HG02798 (cell line): ENCODE data around the gene IL18BP.

ENCODE experiments used
- ATAC-seq: cut with Tn5 transposase; IDR thresholded peaks from one replicate; pipeline ENCODE4 v1.9.1; 2021; ENCODE audit warnings: mild to moderate bottlenecking; ENCODE audit not compliant: unreplicated experiment, poor library complexity

IL18BP gene

DNA sequence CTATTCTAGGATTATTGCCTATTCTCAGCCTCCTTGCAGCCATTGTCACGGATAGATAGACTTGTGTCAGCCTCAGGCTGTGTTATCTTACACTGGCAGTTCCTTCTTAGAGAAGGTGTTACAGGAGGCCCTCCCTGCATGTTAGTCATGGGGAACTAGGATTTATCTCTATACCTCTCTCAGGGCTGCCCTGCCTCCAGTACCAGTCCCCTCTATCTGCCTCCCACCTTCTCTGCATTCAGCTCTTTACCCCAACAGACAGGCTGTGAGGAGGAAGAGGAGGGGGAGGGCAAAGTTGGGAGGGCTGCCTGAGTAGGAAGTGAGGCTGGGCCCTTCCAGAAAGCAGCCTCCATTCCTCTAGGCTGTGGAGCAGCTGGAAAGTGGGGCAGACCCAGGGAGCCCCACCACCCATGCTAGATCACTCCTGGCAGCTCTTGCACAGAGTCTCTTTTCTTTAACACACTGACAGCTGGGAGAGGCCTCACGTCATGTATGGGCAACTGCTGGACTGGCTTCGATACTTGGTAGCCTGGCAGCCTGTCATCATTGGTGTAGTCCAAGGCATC is 2.9 kb upstream of the IL18BP start:
- ATAC-seq = no peak

DNA sequence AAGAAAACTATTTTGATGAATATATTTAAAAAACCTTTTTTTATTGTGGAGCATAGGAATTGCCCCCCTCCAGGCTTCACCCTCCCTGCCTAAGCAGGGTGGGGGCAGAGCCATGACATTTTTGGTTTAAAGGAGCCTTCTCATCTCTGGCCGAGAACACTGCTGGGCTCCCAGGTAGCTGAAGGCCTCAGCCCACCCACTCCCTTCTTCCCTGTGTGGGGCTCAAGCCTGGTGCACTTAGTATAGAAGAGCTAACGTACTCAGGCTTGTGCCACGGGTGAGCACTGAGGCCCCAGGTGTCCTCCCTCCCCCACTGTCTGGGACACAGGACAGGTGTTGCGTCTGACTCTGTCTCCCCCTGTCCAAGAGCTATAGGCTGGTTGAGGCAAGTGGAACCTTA is 2.2 kb upstream of the IL18BP start:
- ATAC-seq = no peak

DNA sequence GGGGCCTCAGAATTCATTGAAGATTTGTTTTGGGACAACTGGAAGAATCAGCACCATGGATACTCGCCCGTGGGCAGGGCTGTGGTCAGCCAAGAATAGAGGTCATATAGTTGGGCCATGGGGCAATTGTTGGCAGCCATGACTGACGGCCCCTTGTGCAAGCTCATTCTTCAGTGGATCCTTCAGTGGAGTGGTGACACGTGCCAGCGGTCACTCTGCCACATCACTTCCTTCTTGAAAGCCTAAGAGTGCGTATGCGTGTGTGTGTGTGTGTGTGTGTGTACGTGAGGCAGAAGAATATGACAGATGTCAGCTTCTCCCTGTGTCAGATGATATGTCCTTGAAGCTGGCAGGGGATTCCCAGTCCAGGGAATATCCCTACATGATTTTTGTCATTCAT is 1.8 kb upstream of the IL18BP start:
- no peak for ATAC-seq

DNA sequence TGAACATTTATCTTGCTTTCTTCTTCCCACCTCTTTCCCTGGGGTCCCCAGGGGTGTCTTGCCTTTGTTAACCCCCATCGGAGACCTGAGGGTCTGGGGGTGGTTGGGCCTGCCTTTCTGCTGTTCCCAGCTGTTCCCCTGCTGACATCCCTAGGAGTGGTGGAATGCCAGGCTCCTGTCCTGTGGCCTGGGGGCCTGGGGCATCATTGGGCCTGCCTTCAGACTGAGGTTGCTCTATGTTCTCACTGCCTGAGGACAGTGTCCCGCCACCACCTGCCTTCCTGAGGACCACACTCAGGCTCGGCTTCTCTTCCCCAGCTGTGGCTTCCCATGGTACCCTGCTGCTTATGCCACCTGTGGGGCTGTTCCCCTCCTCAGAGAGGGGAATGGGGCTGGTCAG is 1.1 kb upstream of the IL18BP start:
- ATAC-seq = no peak

- no peak for ATAC-seq
These were observed 648 bp upstream of the IL18BP start for GRCh38 chr11:71998061-71998460.

DNA sequence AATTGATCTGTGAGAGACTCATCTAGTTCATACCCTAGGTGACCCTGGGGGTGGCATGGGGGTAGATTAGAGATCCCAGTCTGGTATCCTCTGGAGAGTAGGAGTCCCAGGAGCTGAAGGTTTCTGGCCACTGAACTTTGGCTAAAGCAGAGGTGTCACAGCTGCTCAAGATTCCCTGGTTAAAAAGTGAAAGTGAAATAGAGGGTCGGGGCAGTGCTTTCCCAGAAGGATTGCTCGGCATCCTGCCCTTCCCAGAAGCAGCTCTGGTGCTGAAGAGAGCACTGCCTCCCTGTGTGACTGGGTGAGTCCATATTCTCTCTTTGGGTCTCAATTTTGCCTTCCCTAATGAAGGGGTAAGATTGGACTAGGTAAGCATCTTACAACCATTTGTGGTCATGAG is 653 bp downstream of the IL18BP start:
- no peak for ATAC-seq

- no peak for ATAC-seq
These were observed 1.1 kb downstream of the IL18BP start for GRCh38 chr11:71999798-72000197.

DNA sequence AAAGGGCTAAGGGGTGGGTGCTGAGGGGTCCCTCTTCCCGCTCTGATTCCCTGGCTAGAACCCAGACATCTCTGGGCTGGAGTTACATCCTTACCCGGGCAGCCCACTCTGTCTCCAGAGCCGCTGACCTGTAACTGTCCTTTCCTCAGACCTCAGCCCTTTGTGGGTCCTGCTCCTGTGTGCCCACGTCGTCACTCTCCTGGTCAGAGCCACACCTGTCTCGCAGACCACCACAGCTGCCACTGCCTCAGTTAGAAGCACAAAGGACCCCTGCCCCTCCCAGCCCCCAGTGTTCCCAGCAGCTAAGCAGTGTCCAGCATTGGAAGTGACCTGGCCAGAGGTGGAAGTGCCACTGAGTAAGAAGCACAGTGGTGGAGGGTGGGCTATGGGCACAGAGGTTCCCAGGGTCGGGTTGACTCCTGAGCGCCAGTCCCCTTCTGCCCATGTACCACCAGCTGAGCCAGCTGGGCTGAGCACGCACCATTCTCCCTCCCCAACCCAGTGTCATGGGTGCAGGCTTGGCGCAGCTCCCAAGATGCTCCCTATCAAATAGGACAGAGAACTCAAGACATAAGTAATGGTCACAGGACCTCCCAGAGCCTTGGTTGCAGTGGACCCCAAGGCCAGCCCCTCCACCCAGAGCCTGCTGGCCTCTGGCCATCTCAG is 1.6 kb downstream of the IL18BP start:
- ATAC-seq = no peak

GRCh38 chr11:72001285-72001684 is 2.6 kb downstream of the IL18BP start:
- no peak for ATAC-seq

GRCh38 chr11:72001834-72002591 is 3.3 kb downstream of the IL18BP start:
- ATAC-seq = no peak

DNA sequence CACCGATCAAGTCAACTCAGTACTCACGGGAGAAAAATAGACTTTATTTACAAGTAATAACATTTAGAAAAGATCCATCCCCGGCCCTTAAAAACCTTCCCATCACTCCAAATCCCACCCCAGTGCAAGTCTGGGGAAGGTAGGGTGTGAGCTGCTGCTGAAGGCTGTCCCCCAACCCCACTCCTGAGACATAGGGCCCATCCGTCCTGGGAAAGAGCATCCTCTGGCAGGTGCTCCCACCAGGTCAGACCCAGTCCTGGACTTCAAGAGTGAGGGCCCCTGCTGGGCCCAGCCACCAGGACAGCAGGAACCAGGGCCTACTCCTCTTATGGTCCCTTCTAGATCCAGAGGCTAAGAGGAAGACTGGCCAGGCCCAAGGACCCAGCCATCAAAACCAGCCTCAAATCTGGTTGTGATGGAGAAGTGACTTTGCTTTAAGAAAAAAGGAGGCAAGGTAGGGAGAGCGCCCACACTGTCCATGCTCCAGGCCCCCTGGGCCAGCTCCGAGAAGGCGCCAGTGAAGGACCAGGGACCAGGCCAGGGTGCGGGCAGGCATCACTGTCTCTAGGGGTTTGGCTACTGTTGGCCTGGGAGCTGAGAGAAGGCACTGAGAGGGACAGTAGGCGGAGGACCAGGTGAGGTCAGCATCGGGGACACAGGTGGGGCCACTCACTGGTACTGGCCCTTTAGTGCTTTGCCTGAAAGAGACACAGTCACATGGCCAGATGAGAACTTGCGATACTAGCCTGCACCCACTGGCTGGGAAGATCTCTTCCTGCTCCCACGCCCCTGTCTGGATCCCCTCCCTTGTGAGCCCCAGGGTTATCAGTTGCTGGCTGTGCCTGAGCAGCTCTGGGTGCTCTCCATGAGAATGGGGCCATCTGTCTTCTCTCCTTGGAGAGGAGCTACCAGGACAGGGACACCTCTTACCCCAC is 4.4 kb downstream of the IL18BP start:
- ATAC-seq = no peak

DNA sequence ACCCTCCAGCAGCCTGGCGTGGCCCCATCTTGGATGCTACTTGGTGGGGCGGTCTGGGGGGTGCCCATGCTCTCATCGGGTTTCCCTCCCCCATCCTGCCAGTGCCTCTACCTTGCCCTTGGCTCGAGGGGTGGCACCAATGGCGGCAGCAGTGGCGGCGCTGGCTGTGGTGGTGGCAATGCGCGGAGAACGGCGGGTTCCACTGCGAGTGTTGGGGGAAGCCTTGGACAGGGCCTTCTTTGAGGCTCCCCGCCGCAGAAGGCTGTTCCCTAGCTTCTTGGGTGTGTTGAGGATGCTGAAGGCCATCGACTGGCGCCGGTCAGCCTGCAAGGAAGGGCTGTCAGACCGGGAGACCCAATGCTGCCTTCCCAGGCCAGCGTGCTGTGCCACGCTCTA is 5.1 kb downstream of the IL18BP start:
- no peak for ATAC-seq

DNA sequence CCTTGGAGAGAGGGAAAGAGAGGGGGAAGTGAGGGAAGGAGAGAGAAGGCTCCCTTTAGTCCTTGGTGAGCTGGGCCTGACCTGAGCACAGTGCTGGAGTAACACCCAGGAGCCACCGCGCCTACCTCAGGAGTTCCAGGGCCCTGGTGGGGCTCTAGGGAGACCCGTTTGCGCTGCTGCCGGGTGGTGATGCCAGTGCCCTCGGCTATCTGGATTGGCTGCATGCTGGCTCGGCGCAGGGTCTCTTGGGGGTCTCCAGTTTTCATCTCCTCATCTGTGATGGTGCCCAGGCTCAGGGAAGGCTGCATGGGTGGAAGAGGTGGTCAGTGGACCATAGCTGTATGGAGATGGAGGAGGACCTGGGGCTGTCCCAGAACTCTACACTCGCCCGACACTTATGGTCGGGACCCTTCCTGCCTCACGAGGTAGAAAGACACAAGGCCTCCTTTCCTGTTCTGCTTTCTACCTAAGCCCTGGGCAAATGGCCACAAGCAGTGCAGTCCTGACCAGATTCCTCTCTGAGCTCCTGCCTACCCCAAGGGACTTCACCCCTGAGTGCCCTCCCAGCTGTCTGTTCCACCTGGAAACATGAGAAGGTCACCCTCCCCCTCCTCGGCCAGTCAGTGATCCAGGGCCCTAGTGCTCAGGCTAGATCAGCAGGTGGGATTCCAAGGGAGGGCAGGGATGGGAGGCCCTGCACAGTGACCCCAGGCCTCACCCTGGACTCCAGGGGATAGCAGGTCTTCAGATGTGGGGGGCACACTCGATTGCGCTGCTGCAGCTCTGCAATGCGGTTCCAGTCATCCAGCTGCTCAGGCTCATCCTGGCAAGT is 6.0 kb downstream of the IL18BP start:
- no peak for ATAC-seq

- ATAC-seq = no peak
These were observed 6.9 kb downstream of the IL18BP start for GRCh38 chr11:72005347-72006260.

DNA sequence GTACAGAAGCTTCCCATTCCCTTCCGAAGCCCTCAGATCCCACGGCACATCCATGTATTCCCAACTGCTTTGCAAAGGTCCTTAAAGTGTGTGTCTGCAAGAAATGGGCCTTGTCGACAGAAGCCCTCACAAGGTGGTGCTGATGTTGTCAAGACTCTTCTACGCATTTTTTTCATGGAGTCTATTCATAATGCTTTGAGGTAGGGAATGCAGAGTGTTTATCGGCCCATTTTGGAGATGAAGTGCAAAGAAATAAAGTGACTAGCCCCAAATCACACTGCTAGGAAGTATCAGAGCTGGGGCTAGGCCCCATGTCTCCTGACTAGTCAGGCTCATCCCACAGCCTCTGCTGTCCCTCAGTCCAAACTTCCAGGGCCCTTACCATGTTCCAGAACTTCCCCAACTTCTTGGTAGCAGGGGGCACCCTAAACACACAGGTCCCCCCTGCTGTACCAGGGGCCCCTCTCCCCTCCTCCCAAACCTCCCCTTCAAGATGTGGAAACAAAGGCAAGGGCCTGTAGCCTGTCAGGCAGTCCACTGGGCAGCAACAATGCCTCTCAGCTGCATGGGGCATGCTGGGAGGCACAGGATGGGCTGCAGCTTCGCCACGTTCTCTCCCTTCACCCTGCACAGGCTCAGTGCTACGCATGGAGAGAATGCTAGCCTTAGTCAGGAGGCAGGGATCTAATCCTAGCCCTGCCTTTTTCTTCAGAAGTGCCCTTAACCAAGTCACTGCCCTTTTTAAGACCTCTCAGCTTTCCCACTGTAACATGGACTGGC is 7.8 kb downstream of the IL18BP start:
- ATAC-seq = no peak

- ATAC-seq = no peak
These were observed 8.4 kb downstream of the IL18BP start for GRCh38 chr11:72007089-72007476.

- ATAC-seq = no peak
These were observed 8.9 kb downstream of the IL18BP start for GRCh38 chr11:72007587-72007986.

GRCh38 chr11:72008728-72009127 is 10.0 kb downstream of the IL18BP start:
- ATAC-seq = no peak
